Keratinocyte (primary cell): ENCODE measurements around the gene WDR74. TPM values are rescaled to one million over a fixed set of nuclear protein-coding genes. Genes with fewer than 3 reads are reported as not detected.
A peak's percentile ranks its signal among the peaks of the same experiment; 100 is the strongest.
"Not testable (repeated sequence)": the region's sequence is repeated elsewhere in the genome, so short reads cannot be mapped to it uniquely, and the experiment has no call there.

Source experiments
- DNase-seq: peaks from one replicate; pipeline ENCODE4 v3.0.0-alpha.2; 2011; ENCODE audit warnings: low read depth, missing footprints, low spot score
- FAIRE-seq: peaks from 2 replicates; lab custom pipeline; 2011; peaks lifted over from hg19 to GRCh38; lab: Jason Lieb, UNC
- H2AFZ ChIP-seq: 2 replicates; pipeline ENCODE4 v1.6.0; 2012; ENCODE audit warnings: low read length, control low read depth, inconsistent platforms; ENCODE audit not compliant: control insufficient read depth
- H3K27ac ChIP-seq: 2 replicates; pipeline ENCODE4 v1.5.1; 2011; ENCODE audit warnings: low read length; ENCODE audit not compliant: control insufficient read depth, insufficient read depth
- H3K27me3 ChIP-seq: 3 replicates; pipeline ENCODE4 v1.6.0; 2011; ENCODE audit warnings: low read length; ENCODE audit not compliant: control insufficient read depth, insufficient read depth; ENCODE audit errors: extremely low read depth
- H3K36me3 ChIP-seq, 2 experiments: 2 replicates in 1 of 2; 3 replicates in 1 of 2; pipeline ENCODE4 v1.5.1; 2011; ENCODE audit warnings: low read length in 2 of 2, mild to moderate bottlenecking in 1 of 2; ENCODE audit not compliant: control insufficient read depth in 2 of 2, insufficient read depth in 2 of 2; ENCODE audit errors: extremely low read depth in 1 of 2
- H3K4me1 ChIP-seq: 3 replicates; pipeline ENCODE4 v1.5.1; 2011; ENCODE audit warnings: low read length; ENCODE audit not compliant: control insufficient read depth, insufficient read depth; ENCODE audit errors: extremely low read depth
- H3K4me2 ChIP-seq: 3 replicates; pipeline ENCODE4 v1.6.0; 2011; ENCODE audit warnings: low read depth, low read length; ENCODE audit not compliant: control insufficient read depth, insufficient read depth; ENCODE audit errors: extremely low read depth
- H3K4me3 ChIP-seq, 3 experiments: fragments of 200-600 bp in 1 of 3; sonication (generic) in 1 of 3; 2 replicates in 2 of 3; 3 replicates in 1 of 3; pipeline ENCODE4 v1.5.1; 2011 to 2016; ENCODE audit warnings: low read length in 3 of 3, mild to moderate bottlenecking in 3 of 3, control low read depth in 2 of 3, inconsistent platforms in 1 of 3, low read depth in 1 of 3, mixed read lengths in 1 of 3, mixed run types in 1 of 3, moderate library complexity in 1 of 3; ENCODE audit not compliant: control insufficient read depth in 2 of 3, insufficient read depth in 2 of 3; ENCODE audit errors: extremely low read depth in 1 of 3
- H3K79me2 ChIP-seq: 2 replicates; pipeline ENCODE4 v1.6.0; 2012; ENCODE audit warnings: low read length; ENCODE audit not compliant: control insufficient read depth, insufficient read depth
- H3K9ac ChIP-seq: 3 replicates; pipeline ENCODE4 v1.6.0; 2011; ENCODE audit warnings: low read length; ENCODE audit not compliant: control insufficient read depth, insufficient read depth; ENCODE audit errors: extremely low read depth
- H3K9me1 ChIP-seq: 3 replicates; pipeline ENCODE4 v1.6.0; 2011; ENCODE audit warnings: low read length; ENCODE audit not compliant: control insufficient read depth, insufficient read depth; ENCODE audit errors: extremely low read depth
- H3K9me3 ChIP-seq: 2 replicates; pipeline ENCODE4 v1.5.1; 2012; ENCODE audit warnings: low read depth, low read length; ENCODE audit not compliant: control insufficient read depth
- H4K20me1 ChIP-seq: 3 replicates; pipeline ENCODE4 v1.6.0; 2011; ENCODE audit warnings: low read length; ENCODE audit not compliant: control insufficient read depth, insufficient read depth; ENCODE audit errors: extremely low read depth
- EZH2 ChIP-seq: IDR thresholded peaks from one replicate; pipeline ENCODE4 v1.6.1; 2012; ENCODE audit warnings: inconsistent platforms, mild to moderate bottlenecking, low read length, moderate library complexity
- dilution Hi-C: fragments of 300-500 bp; cut with MboI; formaldehyde crosslinking; loops from one replicate; pipeline ENCODE4 v1.7.0; 2020; ENCODE audit warnings: low sequenced_read_pairs; ENCODE audit not compliant: extremely low pct_ligation_motif_present
- polyA plus RNA-seq, 5 experiments: library from polyadenylated mRNA; depleted of rRNA in 3 of 5; stranded (reverse) in 3 of 5; stranded (forward) in 1 of 5; unstranded in 1 of 5; fragments of >200 nt; gene quantifications; 1 replicate in 1 of 5; 2 replicates in 3 of 5; 3 replicates in 1 of 5; pipeline versions ENCODE4 v1.2.1 to v1.2.3, GENCODE V29; 2011 to 2012; ENCODE audit warnings: missing spikeins in 2 of 5, low read depth in 1 of 5, low replicate concordance in 1 of 5
- TF ChIP-seq, protein P1 (sequence below), 3 experiments: IDR thresholded peaks in 1 of 3; conservative IDR thresholded peaks in 1 of 3; optimal IDR thresholded peaks in 1 of 3; 2 replicates in 2 of 3; 3 replicates in 1 of 3; pipeline versions ENCODE3 to v1.5.1; 2011; ENCODE audit warnings: low read length in 3 of 3, mild to moderate bottlenecking in 3 of 3, moderate library complexity in 2 of 3, control low read depth in 1 of 3, inconsistent platforms in 1 of 3; ENCODE audit not compliant: insufficient read depth in 2 of 3; ENCODE audit errors: extremely low read depth in 1 of 3

WDR74 gene
- polyA plus RNA-seq, 1 donor (not counting 4 experiments of a cell fraction or from before 2014, with no cell fraction given): 44.5 TPM

DNA sequence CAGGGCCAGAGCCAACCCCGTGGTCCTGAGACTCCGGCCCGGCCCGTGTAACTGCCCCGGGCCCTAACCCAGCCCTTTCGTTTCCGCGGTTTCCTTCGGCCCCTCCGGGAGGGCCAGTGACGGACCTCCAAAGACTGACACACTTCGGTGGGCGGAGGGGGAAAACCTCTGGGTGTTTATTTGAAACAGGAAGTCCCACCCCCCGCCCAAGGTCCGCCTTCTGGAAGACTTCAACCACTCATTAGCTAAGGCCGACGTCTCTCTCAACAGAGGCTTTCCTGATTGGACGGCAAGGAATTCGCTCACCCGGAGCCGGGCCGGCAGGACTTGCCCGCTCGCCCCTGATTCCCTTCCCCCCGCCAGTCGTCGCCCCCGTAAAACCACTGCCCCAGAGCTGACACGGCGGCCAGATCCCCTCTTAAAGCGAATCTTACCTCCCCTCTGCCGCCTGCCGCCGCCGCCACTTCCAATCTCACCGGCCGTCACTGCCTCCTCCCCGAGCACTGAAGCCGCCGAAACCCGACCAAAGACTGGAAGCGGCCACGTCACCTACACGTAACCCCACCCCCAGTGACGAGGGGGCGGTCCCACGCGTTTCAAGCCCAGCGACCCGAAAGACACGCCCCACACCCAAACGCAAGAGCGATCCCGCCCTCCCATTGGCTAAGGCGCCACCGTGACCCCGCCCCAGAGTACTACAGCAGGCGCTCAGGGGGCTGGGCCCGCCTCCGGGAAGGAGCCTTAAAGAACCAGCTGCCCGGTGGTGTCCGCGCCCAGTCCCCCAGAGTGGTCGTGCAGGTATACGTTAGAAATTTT, 7.7 kb downstream of the WDR74 start, which contains the start of gene STX5:
TSS of gene STX5 (minus strand) at position 532 of the 816 bp plus-strand sequence. CDS start 808 bp downstream, outside the sequence.
- FAIRE-seq (peak; percentile 23), DNase-seq (peak; percentile 92)
- H4K20me1 ChIP-seq: no peaks in the 10 kb centered on the region
- H2AFZ ChIP-seq: peak within 1 kb of the TSS; percentile 81
- dilution Hi-C loops: no loop called here
- peak within 1 kb of the TSS; percentile 94 for H3K9ac ChIP-seq
- H3K4me1 ChIP-seq: peaks cover 12% of the 10 kb centered on the region
- peaks cover 52% of the 10 kb centered on the region for H3K79me2 ChIP-seq
- no peaks in the 10 kb centered on the region for H3K27me3 ChIP-seq
- H3K4me3 ChIP-seq: peak within 1 kb of the TSS; percentile 89 to 99 (median 97)
- H3K36me3 ChIP-seq: peaks cover 31 to 37% of the 10 kb centered on the region in 2 experiments
- H3K9me1 ChIP-seq: no peaks in the 10 kb centered on the region
- peak within 1 kb of the TSS; percentile 91 for H3K27ac ChIP-seq
- H3K4me2 ChIP-seq: peak within 1 kb of the TSS; percentile 96
- no peaks in the 10 kb centered on the region for H3K9me3 ChIP-seq
- no peak for TF ChIP-seq EZH2
- TF ChIP-seq, protein P1, sequence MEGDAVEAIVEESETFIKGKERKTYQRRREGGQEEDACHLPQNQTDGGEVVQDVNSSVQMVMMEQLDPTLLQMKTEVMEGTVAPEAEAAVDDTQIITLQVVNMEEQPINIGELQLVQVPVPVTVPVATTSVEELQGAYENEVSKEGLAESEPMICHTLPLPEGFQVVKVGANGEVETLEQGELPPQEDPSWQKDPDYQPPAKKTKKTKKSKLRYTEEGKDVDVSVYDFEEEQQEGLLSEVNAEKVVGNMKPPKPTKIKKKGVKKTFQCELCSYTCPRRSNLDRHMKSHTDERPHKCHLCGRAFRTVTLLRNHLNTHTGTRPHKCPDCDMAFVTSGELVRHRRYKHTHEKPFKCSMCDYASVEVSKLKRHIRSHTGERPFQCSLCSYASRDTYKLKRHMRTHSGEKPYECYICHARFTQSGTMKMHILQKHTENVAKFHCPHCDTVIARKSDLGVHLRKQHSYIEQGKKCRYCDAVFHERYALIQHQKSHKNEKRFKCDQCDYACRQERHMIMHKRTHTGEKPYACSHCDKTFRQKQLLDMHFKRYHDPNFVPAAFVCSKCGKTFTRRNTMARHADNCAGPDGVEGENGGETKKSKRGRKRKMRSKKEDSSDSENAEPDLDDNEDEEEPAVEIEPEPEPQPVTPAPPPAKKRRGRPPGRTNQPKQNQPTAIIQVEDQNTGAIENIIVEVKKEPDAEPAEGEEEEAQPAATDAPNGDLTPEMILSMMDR (optimal IDR thresholded peaks at IDR 0.05 in 1 of 3, IDR thresholded peaks at IDR 0.05 in 1 of 3, conservative IDR thresholded peaks at IDR 0.05 in 1 of 3; ENCODE audit: extremely low read depth in 1 of 3, insufficient read depth in 2 of 3, low read length in 3 of 3): no peak

- FAIRE-seq: no peak
- peak overlapping the region; percentile 83 for H3K4me2 ChIP-seq
- no peaks in the 10 kb centered on the region for H4K20me1 ChIP-seq
- no peaks in the 10 kb centered on the region for H3K9me3 ChIP-seq
- peaks cover 47% of the 10 kb centered on the region for H3K79me2 ChIP-seq
- H2AFZ ChIP-seq: peak overlapping the region; percentile 45
- no peak for DNase-seq
- peak overlapping the region; percentile 89 to 99 (median 97) for H3K4me3 ChIP-seq
- peak overlapping the region; percentile 94 for H3K9ac ChIP-seq
- H3K27ac ChIP-seq: peak overlapping the region; percentile 91
- H3K9me1 ChIP-seq: no peaks in the 10 kb centered on the region
- H3K36me3 ChIP-seq: peaks cover 30 to 37% of the 10 kb centered on the region in 2 experiments
- TF ChIP-seq EZH2: no peak
- dilution Hi-C loops: no loop called here
- H3K27me3 ChIP-seq: no peaks in the 10 kb centered on the region
- H3K4me1 ChIP-seq: peaks cover 12% of the 10 kb centered on the region
Observed at GRCh38 chr11:62830904-62831519, 8.4 kb downstream of the WDR74 start.

GRCh38 chr11:62828130-62828529, 11.3 kb downstream of the WDR74 start:
- H3K27me3 ChIP-seq, H3K4me1 ChIP-seq, H3K9me3 ChIP-seq, H3K9ac ChIP-seq, H2AFZ ChIP-seq, H3K27ac ChIP-seq, H3K9me1 ChIP-seq, dilution Hi-C loops, FAIRE-seq, H3K4me2 ChIP-seq, H4K20me1 ChIP-seq, DNase-seq, H3K4me3 ChIP-seq: not testable (repeated sequence)
- Histone ChIP-seq H3K79me2 (peaks cover 36% of the 10 kb centered on the region), H3K36me3 (peaks cover 30% of the 10 kb centered on the region in 2 experiments)
